HG02763 (cell line): ENCODE results near the gene PRX.
A peak's percentile ranks its signal among the peaks of the same experiment; 100 is the strongest.
"Not testable (repeated sequence)": the region's sequence is repeated elsewhere in the genome, so short reads cannot be mapped to it uniquely, and the experiment has no call there.

Experiments
- ATAC-seq: cut with Tn5 transposase; IDR thresholded peaks from one replicate; pipeline ENCODE4 v1.9.1; 2021; ENCODE audit warnings: mild to moderate bottlenecking, moderate library complexity; ENCODE audit not compliant: unreplicated experiment

The PRX gene

DNA sequence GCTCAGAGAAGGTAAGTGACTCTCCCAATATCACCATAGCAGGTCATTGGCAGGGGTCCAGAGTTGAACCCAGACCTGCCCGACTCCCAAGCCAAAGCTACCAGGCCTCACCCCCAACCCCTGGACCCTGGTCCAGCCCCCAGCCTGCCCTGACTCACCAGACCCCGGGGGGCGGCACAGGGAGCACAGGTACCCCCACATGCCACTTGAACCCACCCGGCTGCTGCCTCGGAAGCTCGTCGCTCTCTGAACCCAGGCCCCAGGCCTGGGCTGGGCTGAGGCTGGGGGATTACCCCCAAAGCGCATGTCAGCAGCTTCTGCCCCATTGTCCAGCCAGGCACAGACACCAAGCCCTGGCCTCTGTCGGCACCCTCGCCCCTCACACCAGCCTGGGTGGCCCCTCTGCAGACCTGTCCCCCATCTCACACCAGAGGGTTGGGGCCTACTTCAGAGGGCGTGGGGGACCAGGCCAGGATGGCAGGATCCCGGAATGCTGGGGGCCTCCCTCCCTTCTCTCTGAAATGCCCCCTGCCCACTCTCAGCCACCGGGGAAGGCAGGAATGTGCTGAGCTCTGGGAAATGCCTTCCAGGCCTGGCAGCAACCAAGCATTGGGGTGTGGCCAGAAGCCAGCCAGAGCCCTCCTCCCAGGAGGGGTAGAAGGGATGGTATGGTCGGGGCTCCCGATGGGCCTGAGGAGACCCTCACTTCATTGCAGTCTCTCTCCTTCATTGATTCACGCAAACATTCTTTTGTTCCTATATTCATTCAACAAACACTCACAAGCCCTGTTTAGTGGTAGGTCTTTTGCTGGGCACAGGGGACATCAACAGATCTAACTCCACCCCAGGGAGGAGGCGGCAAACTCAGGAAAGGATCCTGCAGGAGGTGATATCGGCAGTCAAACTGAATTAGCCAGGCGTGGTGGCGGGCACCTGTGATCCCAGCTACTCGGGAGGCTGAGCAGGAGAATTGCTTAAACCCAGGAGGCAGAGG lies 1.7 kb upstream of the PRX start:
- no peak for ATAC-seq

DNA sequence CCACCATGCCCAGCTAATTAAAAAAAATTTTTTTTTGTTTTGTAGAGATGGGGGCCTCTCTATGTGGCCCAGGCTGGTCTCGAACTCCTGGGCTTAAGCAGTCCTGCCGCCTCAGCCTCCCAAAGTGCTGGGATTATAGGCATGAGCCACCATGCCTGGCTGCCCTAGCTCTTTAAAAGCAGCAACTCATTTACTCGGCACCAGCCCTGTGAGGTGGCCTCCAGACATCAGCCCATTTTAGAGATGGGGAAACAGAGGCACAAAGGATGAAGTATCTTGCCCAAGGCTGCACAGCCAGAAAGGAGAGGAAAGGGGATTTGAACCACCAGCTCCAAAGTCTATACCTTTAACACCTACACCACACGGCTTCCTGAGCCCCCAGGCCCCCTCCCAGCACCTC lies 312 bp downstream of the PRX start:
- no peak for ATAC-seq

DNA sequence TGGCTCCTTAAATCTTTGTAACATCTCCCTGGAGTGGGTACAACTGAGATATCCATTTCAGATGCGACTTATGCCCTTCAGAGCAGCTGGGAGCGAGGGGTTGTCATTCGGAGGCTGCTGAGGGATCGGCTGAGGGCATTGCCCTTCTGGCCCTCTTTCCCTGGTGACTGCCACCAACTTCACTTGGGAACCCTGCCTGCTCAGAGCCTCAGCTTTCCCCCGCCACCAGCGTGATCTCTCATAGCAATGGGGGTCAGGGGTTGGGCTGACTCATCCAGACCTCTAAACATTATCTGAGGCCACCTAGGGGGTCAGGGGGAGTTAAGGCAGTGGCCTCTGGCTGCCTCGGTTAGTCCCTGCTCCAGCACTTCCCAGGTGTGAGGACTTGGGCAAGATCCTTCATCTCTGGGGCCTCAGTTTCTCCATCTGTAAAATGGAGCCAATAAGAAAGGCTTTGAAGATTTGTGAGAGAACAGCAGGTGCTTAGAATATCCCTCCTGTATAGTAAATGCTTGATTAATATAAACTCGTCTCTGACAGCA lies 1.1 kb downstream of the PRX start:
- ATAC-seq, result no peak

DNA sequence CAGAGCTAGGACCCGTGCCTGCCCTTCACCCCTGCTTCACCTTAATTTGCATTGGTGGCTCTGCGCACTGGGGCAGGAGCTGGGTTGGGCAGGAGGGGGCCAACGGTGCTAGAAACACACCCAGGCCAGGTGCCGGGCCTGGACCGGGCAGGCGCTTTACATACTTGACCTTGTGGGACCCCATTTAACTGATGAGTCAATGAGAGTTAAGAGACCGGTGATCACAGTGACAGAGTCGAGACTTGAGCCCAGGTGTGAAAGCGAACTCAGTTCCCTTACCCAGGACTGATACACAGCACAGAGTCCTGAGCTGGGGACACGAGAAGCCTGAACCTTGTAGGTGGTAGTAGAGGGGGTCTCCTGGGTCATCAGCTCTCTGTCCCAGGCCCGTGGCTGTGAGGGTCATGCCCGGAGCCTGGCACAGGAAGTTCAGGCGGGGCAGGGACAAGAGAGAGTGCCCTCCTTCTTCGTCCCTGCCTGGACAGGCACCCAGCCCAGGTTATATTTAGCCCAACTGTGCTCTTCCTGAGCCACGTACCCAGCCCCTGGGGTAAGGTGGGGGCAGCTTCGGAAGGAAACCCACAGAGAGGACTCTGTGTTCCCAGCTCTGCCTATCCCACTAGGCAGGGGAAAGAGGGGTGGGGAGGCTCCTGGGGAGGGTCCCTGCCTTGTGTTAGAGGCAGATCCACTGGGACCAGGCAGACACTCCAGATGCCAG lies 1.9 kb downstream of the PRX start:
- ATAC-seq, result no peak

DNA sequence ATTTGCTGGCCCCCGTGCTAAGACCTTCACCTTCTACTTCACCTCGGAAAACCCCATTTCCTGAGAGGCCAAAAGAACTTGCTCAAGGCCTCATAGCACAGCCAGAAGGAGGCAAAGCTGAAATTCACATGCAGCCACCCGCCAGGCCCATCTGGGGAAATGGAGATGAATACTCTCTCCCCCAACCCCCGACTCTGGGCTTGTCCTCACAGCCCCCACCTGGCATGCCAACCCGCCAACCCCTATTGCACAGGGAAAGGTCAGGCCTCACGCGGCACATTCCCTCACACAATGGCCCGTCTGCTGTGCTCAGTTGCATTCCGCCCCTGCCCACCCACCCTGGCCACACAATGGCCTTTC lies 3.2 kb downstream of the PRX start:
- ATAC-seq, result no peak

DNA sequence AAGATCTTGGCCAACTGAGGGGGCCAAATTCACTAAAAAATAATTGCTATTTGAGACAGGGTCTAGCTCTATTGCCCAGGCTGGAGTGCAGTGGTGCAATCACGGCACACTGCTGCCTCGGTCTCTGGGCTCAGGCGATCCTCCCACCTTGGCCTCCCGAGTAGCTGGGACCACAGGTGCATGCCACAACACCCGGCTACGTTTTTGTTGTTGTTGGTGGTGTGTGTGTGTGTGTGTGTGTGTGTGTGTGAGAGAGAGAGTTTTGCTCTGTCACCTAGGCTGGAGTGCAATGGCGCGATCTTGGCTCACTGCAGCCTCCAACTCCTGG lies 4.6 kb downstream of the PRX start:
- not testable (repeated sequence) for ATAC-seq

DNA sequence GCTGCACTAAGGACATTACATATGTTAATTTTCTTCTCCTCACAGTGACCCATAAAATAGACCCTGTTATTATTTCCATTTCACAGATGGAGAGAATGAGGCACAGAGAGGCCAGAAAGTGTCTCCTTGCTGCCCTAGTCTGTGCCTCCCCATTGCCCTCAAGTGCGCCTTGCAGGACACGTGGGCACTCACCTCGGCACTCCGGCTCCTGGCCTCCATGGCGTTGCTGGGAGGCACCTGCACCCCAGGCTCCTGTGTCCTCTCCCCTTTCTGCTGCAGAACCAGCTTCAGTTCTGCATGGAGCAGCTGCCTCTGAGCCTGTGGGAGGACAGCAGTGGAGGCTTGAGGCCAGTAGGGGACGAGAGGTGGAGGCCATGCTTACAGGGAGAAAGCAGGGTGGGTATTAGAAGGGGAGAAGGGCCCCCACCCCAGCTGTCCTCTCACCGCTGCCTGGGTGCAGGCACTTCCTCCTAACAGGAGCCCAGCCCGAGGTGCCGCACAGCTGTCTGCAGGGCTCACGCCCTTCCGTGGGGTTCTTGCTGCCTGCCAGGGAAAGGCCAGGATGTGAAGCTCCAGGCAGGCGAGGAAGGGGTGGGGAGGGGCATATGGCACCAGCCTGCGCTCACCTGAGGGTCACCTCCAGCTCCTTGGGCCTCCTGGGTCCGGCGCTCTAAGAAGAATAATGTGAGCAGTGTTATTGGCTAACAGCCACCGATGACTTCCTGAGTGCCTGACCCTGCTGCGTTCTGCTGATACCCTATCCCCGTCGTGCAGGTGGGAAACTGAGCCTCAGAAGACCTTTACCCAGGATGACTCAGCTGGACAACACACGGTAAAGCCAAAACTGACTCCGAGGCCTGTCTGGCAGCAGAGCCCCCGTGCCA lies 5.2 kb downstream of the PRX start:
- ATAC-seq, result no peak

DNA sequence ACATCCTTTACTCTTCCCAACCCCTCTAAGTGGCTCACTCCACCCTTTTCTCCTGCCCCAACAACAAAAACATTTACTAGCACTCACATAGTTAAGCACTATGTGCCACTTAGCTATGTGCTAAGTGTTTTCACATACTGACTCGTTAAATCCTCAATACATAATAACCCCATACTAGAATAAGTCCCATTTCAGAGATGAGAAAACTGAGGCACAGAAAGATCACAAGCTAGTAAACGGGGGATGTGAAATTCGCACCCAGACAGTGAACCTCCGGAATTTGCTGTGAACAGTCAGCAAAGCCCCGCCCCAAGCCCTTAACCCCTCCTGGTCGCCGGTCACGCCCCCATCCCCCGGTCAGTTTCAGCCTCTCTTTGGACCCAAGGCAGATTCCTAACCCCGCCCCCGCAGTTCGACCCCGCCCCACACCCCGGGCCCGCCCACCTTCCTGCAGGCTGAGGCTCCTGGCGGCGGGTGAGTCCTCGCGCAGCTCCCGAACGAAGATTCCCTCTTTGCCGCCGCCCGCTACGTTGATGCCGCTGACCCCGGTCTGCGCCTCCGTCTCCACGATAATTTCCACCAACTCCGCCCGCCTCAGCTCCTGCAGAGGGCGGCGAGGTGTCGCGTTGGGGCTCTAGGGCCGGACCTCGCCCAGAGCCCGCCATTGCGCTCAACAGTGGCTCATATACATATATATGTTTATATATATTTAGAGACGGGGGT lies 9.8 kb downstream of the PRX start:
- ATAC-seq, result peak; percentile 68

DNA sequence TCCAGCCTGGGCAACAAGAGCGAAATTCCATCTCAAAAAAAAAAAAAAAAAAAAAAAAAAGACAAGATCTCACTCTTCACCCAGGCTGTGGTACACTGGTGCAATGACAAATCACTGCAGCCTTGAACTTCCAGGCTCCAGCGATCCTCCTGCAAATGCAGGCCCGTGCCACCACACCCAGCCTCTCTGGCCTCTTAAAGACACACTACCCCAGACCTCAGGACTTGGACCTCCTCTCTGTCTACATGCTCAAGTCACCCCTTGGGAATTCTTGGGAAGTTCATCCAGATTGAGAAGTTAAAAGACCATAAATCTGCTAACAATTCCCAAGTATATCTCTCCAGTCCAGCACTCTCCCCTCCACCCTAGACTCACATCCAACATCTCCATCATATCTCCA lies 12.6 kb downstream of the PRX start:
- ATAC-seq, result no peak

DNA sequence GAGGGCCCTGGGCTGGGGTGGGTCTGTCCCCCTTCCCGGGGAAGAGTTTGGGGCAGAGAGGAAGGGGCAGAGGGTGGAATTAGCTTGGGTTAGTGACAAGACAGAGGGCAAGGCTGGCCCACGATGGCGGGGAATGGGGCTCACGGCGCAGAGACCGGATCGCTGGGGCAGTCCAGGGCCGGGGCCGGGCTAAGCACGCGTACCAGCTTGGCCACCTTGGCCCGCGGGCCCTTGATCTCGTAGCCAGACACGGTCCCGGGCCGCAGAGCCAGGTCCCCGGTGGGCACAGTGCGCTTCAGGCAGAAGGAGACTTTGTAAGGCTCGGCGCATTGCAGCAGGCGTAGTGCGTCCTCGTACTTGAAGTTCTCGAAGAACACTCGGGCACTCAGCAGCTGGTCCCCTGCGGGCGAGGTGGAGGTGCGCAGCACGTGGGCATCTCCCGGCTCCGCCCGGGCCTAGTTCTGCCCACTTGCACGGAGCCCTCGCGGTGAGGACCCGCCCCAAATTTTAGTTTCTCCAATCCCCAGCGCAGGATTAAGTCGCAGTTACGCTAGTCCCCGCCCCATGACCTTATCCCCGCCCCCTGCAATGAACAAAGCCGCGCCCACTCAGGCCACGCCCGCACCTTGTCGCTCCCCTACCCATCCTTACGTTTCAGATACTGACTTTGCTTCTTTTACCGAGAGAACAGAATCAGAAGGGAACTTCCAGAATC lies 14.6 kb downstream of the PRX start:
- no peak for ATAC-seq

DNA sequence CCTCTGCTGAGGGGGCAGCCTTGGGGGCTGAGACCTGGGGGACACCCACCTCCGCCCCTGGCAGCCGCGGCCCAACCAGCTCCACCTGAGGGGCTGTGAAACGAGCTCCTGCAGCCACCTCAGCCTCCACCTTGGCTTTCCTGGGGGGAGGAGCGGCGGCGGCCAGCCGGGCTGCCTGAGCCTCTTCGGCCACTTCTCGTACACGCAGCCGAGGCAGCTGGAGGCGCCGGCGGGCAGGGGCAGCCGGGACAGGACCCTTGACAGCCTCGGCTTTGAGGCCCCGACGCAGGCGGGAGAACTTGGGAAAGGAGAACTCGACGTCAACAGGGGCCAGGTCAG lies 15.6 kb downstream of the PRX start:
- no peak for ATAC-seq

DNA sequence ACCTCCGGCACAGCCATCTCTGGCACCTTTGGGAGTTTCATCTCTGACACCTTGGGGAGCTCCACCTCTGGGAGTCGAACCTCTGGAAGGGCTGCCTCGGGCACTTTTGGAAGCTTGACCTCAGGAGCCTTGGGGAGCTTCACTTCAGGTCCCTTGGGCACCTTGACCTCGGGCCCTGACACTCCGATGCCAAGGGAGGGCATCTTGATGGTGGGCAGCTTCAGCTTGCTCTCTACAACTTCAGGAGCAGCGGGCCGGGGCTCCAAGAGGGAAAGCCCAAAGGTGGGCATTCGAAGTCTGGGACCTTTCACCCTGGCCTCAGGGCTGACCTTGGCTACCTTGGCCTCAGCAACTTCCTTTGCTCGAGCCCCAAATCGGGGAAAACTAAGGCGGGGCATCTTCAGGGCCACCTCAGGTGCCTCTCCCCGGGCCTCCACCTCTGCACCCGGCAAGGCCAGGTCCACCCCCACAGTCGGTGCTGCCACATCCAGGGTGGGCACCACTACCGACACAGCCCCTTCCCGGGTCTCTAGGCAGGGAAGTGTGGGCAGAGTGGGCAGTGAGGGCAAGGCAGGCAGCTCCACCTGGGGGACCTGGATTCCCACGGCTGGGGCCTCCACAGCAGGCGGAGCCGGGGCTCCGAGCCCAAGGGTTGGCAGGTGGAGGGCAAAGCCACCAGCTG lies 16.2 kb downstream of the PRX start:
- no peak for ATAC-seq

DNA sequence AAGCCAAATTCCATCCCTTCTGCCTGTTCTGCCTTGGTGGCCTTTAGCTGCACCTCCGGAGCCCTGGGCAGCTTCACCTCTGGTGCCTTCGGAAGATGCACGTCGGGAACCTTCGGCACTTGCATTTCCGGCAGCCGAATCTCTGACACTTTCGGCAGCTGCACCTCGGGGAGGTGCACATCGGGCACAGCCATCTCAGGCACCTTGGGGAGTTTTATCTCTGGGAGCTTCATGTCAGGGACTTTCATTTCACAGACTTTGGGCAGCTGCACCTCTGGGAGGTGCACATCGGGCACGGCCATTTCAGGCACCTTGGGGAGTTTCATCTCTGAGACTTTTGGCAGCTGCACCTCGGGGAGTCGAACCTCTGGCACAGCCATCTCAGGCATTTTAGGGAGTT lies 17.2 kb downstream of the PRX start:
- ATAC-seq, result no peak

DNA sequence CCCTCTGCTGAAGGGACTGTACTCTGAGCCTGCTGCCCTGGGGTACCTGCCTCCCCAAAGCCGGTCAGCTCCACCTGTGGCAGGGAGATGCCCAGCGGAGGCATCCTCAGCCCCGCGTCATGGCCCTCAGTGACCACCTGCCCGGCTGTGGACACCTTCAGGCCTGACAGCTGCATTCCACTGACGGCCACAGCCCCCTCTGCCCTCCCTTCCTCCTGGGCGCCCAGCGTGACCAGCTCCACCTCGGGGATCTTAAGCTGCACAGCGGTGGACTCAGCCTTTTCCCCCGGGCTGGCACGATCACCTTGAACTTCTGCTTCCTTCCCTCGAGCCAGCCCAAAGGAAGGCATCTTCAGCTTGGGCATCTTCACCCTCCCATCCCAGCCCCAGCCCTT lies 18.4 kb downstream of the PRX start:
- ATAC-seq, result no peak

DNA sequence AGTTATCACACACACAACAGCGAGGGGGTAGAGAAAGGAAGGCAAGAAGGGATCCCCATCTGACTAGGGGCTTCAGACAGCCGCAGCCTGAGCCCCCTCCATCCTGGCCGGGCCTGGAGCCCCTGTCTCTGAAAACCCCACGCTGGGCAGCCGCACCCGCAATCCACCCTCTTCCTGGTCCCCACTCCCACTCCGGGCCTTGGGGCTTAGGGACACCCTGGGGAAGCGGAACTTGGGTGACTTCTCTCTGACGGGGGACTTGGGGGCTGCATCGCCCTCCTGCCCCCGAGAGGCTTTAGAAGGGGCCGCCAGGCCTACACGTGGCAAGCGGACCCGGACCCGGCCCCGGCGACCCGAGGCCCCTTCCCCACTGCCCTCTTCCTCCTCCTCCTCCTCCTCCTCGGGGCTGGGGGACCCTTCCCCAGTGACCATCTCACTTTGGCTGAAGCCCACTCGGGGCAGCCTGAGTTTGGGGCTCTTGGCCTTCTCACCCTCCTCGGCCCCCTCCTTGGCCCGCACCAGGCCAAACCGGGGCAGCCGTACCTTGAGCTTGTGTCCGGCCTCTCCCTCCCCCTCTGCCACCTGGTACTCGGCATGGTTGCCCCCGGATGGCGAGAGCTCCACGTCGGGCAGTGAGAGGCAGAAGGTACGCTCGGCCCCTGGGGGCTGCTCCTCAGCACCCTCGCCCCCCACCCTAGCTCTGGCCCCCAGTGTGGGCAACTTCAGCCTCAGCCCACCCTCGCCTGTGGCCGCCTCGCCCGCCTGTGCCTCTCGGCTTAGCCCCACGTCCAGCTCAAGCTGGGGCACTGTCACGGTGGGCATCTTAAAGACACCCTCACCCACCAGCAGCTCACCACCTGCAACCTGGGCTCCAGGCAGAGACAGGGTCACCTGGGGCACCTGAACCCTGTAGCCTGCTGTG lies 19.0 kb downstream of the PRX start:
- no peak for ATAC-seq

DNA sequence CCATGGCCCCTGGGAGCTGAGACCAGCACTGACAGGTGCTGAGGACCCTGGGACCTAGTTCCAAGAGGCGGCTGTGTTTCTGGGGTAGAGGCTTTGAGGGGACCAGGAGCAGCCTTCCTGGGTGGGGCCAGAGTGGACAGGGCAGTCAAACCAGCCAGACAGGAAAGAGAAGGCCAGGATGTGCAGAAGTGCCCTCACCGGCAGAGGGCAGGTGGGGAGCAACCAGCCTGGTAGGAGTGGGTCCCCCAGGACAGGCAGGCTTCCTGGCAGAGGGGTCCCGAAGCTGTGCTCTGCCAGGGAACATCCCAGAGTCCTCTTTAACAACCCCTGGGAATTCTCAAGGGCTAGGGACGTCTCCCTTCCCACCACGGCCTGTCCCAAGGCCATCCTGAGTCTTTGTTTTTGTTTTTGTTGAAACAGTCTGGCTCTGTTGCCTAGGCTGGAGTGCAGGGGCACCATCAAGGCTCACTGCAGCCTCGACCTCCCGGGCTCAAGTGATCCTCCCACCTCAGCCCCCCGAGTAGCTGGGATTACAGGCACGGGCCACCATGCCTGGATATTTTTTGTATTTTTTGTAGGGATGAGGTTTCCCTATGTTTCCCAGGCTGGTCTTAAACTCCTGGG lies 20.2 kb downstream of the PRX start:
- no peak for ATAC-seq

DNA sequence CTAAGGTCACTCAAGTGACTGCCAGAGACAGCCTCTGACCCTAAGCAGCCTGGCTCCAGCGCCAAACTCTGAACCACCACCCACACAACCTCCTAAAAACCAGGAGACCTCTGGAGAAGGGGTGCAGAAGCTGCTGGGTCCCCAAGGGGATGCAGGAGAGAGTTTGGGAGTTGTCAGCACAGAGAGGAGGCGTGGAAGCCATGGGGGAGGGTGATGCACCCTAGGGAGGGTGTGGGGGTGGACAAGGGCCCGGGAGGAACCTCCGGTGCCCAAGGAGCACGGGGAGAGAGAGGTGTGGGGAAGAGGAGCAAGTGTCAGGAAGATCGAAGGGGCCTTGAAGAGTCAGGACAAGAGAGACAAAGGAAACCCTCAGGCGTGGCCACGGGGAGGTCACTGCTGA lies 21.1 kb downstream of the PRX start:
- ATAC-seq, result no peak
